HEK293 (cell line): ENCODE measurements around the gene IL23A.

ENCODE experiments used
- KLF10 ChIP-seq: fragments of 450-650 bp; IDR thresholded peaks from 2 replicates; pipeline ENCODE4 v1.5.1; 2018; ENCODE audit warnings: missing biosample characterization, mild to moderate bottlenecking, missing genetic modification characterization
- RBAK ChIP-seq: fragments of 450-650 bp; formaldehyde crosslinking; IDR thresholded peaks from 2 replicates; pipeline ENCODE4 v1.5.1; 2016; ENCODE audit warnings: missing biosample characterization, missing genetic modification characterization
- SETDB1 ChIP-seq: IDR thresholded peaks from one replicate; pipeline ENCODE4 v1.6.1; 2017; ENCODE audit warnings: mild to moderate bottlenecking, low read length, moderate library complexity, mixed read lengths; ENCODE audit not compliant: insufficient read length
- TCF7L2 ChIP-seq: IDR thresholded peaks from 2 replicates; pipeline ENCODE4 v1.6.1; 2011; ENCODE audit warnings: low read depth, mild to moderate bottlenecking, inconsistent platforms, low read length, moderate library complexity, borderline replicate concordance
- ZNF274 ChIP-seq, 2 experiments: fragments of 200-500 bp in 1 of 2; fragments of 450-650 bp in 1 of 2; sonication (Bioruptor generic) in 1 of 2; formaldehyde crosslinking in 1 of 2; IDR thresholded peaks; 2 replicates each; pipeline versions ENCODE4 v1.5.1 to v1.6.1; 2014 to 2016; ENCODE audit warnings: borderline replicate concordance in 1 of 2, inconsistent platforms in 1 of 2, low read length in 1 of 2, missing biosample characterization in 1 of 2, missing genetic modification characterization in 1 of 2
- ZNF398 ChIP-seq: fragments of 450-650 bp; formaldehyde crosslinking; IDR thresholded peaks from 2 replicates; pipeline ENCODE4 v1.5.1; 2017; ENCODE audit warnings: missing biosample characterization, missing genetic modification characterization
- ZNF707 ChIP-seq: fragments of 450-650 bp; formaldehyde crosslinking; IDR thresholded peaks from 2 replicates; pipeline ENCODE4 v1.5.1; 2016; ENCODE audit warnings: missing biosample characterization, missing genetic modification characterization
- TF ChIP-seq, protein P1 (sequence below): fragments of 450-650 bp; formaldehyde crosslinking; IDR thresholded peaks from 2 replicates; pipeline ENCODE4 v1.5.1; 2016; ENCODE audit warnings: missing biosample characterization, missing genetic modification characterization
- TF ChIP-seq, protein P2 (sequence below): fragments of 450-650 bp; formaldehyde crosslinking; IDR thresholded peaks from 2 replicates; pipeline ENCODE4 v1.5.1; 2016; ENCODE audit warnings: missing biosample characterization, missing genetic modification characterization

DNA sequence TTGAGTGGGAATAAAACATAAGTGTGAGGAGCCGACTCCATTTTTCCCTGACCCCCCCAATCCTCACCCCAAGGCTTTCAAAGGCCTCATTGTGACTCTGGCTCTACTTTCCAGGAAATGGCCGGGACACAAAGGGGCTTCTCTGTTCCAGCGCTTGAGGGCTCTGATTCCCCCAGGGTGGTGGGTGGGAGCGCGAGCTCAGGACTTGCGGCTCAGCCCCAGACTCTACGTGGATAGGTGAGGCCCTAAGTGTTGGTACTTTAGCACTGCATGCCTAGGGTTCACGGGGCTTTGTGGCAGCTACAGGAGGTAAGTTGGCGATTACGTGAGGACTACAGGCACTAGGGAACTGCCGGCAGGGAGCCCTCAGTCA, 23.4 kb upstream of the IL23A start:
- no peak for TF ChIP-seq KLF10 (tag by site-specific recombination)
- TF ChIP-seq SETDB1: no peak
- no peak for TF ChIP-seq ZNF707 (tag by site-specific recombination)
- no peak for TF ChIP-seq ZNF398
- TF ChIP-seq, protein P1, sequence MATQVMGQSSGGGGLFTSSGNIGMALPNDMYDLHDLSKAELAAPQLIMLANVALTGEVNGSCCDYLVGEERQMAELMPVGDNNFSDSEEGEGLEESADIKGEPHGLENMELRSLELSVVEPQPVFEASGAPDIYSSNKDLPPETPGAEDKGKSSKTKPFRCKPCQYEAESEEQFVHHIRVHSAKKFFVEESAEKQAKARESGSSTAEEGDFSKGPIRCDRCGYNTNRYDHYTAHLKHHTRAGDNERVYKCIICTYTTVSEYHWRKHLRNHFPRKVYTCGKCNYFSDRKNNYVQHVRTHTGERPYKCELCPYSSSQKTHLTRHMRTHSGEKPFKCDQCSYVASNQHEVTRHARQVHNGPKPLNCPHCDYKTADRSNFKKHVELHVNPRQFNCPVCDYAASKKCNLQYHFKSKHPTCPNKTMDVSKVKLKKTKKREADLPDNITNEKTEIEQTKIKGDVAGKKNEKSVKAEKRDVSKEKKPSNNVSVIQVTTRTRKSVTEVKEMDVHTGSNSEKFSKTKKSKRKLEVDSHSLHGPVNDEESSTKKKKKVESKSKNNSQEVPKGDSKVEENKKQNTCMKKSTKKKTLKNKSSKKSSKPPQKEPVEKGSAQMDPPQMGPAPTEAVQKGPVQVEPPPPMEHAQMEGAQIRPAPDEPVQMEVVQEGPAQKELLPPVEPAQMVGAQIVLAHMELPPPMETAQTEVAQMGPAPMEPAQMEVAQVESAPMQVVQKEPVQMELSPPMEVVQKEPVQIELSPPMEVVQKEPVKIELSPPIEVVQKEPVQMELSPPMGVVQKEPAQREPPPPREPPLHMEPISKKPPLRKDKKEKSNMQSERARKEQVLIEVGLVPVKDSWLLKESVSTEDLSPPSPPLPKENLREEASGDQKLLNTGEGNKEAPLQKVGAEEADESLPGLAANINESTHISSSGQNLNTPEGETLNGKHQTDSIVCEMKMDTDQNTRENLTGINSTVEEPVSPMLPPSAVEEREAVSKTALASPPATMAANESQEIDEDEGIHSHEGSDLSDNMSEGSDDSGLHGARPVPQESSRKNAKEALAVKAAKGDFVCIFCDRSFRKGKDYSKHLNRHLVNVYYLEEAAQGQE (tag by site-specific recombination): no peak
- TF ChIP-seq ZNF274 (IDR thresholded peaks at IDR 0.05; ENCODE audit: low read length): no peak
- TF ChIP-seq ZNF274 (tag by site-specific recombination; IDR thresholded peaks at IDR 0.05; ENCODE audit: borderline replicate concordance): no peak
- no peak for TF ChIP-seq RBAK
- no peak for TF ChIP-seq TCF7L2
- TF ChIP-seq, protein P2, sequence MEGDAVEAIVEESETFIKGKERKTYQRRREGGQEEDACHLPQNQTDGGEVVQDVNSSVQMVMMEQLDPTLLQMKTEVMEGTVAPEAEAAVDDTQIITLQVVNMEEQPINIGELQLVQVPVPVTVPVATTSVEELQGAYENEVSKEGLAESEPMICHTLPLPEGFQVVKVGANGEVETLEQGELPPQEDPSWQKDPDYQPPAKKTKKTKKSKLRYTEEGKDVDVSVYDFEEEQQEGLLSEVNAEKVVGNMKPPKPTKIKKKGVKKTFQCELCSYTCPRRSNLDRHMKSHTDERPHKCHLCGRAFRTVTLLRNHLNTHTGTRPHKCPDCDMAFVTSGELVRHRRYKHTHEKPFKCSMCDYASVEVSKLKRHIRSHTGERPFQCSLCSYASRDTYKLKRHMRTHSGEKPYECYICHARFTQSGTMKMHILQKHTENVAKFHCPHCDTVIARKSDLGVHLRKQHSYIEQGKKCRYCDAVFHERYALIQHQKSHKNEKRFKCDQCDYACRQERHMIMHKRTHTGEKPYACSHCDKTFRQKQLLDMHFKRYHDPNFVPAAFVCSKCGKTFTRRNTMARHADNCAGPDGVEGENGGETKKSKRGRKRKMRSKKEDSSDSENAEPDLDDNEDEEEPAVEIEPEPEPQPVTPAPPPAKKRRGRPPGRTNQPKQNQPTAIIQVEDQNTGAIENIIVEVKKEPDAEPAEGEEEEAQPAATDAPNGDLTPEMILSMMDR: no peak
